Renal cortex interstitium (tissue), 3 donors: ENCODE results near the gene RGS7BP. TPM values are rescaled to one million over a fixed set of nuclear protein-coding genes. Genes with fewer than 3 reads are reported as not detected.

Experiments used
- polyA plus RNA-seq, 3 donors: library from polyadenylated mRNA; unstranded; fragments of 120-200 nt; gene quantifications; one replicate each; pipeline ENCODE4 v1.2.1, GENCODE V29; 2013; ENCODE audit not compliant: insufficient read length in 3 of 3

RGS7BP gene
- polyA plus RNA-seq, 3 donors, result 5.5 to 7.2 (median 7.2) TPM

Other genes with a start within 250 kb of the RGS7BP start
- under 1 TPM in 1 of 3 donors, not detected in 2; 0.37 TPM for gene SHISAL2B, start 184.5 kb downstream of the RGS7BP start, polyA plus RNA-seq